IMR-90 (cell line): ENCODE data around the gene PRPS1. TPM values are rescaled to one million over a fixed set of nuclear protein-coding genes. Genes with fewer than 3 reads are reported as not detected.

ENCODE experiments used
- ATAC-seq: fragments of 200-7000 bp; cut with Tn5 transposase; 2 replicates; pipeline ENCODE4 v1.9.1; 2020; ENCODE audit warnings: low read depth, mild to moderate bottlenecking, moderate library complexity
- BruUV-seq: library from RNA; stranded (reverse); fragments of 400-500 nt; replicated peaks from 2 replicates; lab custom pipeline; 2021; lab: Mats Ljungman, UMichigan
- CTCF ChIA-PET: fragments of 300-600 bp; formaldehyde crosslinking; extraction: SDS; loops from one replicate; lab custom pipeline; 2021; ENCODE audit warnings: antibody characterized with exemption; lab: Yijun Ruan, JAX
- POLR2A ChIA-PET: fragments of 300-600 bp; sonication (Branson Sonifier 250); formaldehyde crosslinking; loops from one replicate; lab custom pipeline; 2022; ENCODE audit warnings: antibody characterized with exemption; ENCODE audit not compliant: unreplicated experiment; lab: Charles Lee
- DNase-seq: peaks from one replicate; pipeline ENCODE4 v3.0.0; 2013
- H2AFZ ChIP-seq: replicated peaks from 2 replicates; pipeline ENCODE3; 2013; ENCODE audit warnings: low read length, mild to moderate bottlenecking; ENCODE audit not compliant: poor library complexity
- H2AK5ac ChIP-seq: 2 replicates; pipeline ENCODE4 v1.6.1; 2013; ENCODE audit warnings: low read depth, low read length, inconsistent platforms
- H2AK9ac ChIP-seq: replicated peaks from 2 replicates; pipeline ENCODE3; 2013; ENCODE audit warnings: mild to moderate bottlenecking, low read depth, low read length, moderate library complexity; ENCODE audit not compliant: poor library complexity
- H2BK120ac ChIP-seq: 2 replicates; pipeline ENCODE4 v1.6.1; 2013; ENCODE audit warnings: low read depth, low read length, inconsistent platforms
- H2BK15ac ChIP-seq: 3 replicates; pipeline ENCODE4 v1.6.1; 2013; ENCODE audit warnings: low read depth, low read length, inconsistent platforms
- H2BK20ac ChIP-seq: 2 replicates; pipeline ENCODE4 v1.6.1; 2013; ENCODE audit warnings: low read depth, mild to moderate bottlenecking, inconsistent platforms, low read length, moderate library complexity
- H2BK5ac ChIP-seq: 2 replicates; pipeline ENCODE4 v1.6.1; 2013; ENCODE audit warnings: mild to moderate bottlenecking, low read depth, low read length, inconsistent platforms; ENCODE audit not compliant: poor library complexity, severe bottlenecking
- H3K14ac ChIP-seq: replicated peaks from 2 replicates; pipeline ENCODE4 v1.6.1; 2013; ENCODE audit warnings: low read depth, low read length, inconsistent platforms
- H3K18ac ChIP-seq: 2 replicates; pipeline ENCODE4 v1.6.1; 2013; ENCODE audit warnings: low read depth, low read length, control low read depth
- H3K23ac ChIP-seq: 2 replicates; pipeline ENCODE4 v1.6.1; 2013; ENCODE audit warnings: low read depth, low read length, inconsistent platforms
- H3K27ac ChIP-seq: 2 replicates; pipeline ENCODE4 v1.5.1; 2013; ENCODE audit warnings: mild to moderate bottlenecking, control low read depth, low read length; ENCODE audit not compliant: insufficient read depth
- H3K27me3 ChIP-seq: 2 replicates; pipeline ENCODE4 v1.6.1; 2013; ENCODE audit warnings: low read length; ENCODE audit not compliant: control insufficient read depth, insufficient read depth
- H3K36me3 ChIP-seq: 2 replicates; pipeline ENCODE4 v1.6.1; 2013; ENCODE audit warnings: low read length, mixed read lengths; ENCODE audit not compliant: control insufficient read depth, insufficient read depth
- H3K4ac ChIP-seq: 2 replicates; pipeline ENCODE4 v1.6.1; 2013; ENCODE audit warnings: low read depth, low read length, inconsistent platforms
- H3K4me1 ChIP-seq: 2 replicates; pipeline ENCODE4 v1.6.1; 2013; ENCODE audit warnings: low read length, mixed read lengths; ENCODE audit not compliant: control insufficient read depth, insufficient read depth
- H3K4me2 ChIP-seq: 2 replicates; pipeline ENCODE4 v1.6.1; 2013; ENCODE audit warnings: low read depth, mild to moderate bottlenecking, control low read depth, low read length, moderate library complexity
- H3K4me3 ChIP-seq: 2 replicates; pipeline ENCODE4 v1.5.1; 2013; ENCODE audit warnings: low read depth, mild to moderate bottlenecking, control low read depth, low read length, moderate library complexity; ENCODE audit not compliant: insufficient read depth
- H3K56ac ChIP-seq: 2 replicates; pipeline ENCODE4 v1.6.1; 2013; ENCODE audit warnings: low read length, inconsistent platforms; ENCODE audit not compliant: insufficient read depth; ENCODE audit errors: extremely low read depth
- H3K79me1 ChIP-seq, 2 experiments: 2 replicates each; pipeline ENCODE4 v1.6.1; 2013; ENCODE audit warnings: low read length in 2 of 2, inconsistent platforms in 1 of 2, low read depth in 1 of 2
- H3K9ac ChIP-seq: 2 replicates; pipeline ENCODE4 v1.6.1; 2013; ENCODE audit warnings: low read depth, low read length, control low read depth
- H3K9me1 ChIP-seq: 2 replicates; pipeline ENCODE4 v1.6.1; 2013; ENCODE audit warnings: low read length, inconsistent platforms; ENCODE audit not compliant: insufficient read depth
- H3K9me3 ChIP-seq: 2 replicates; pipeline ENCODE4 v1.6.1; 2013; ENCODE audit warnings: low read length; ENCODE audit not compliant: control insufficient read depth, insufficient read depth
- H4K20me1 ChIP-seq: 2 replicates; pipeline ENCODE4 v1.6.1; 2013; ENCODE audit warnings: low read length, inconsistent platforms; ENCODE audit not compliant: insufficient read depth
- H4K5ac ChIP-seq: 2 replicates; pipeline ENCODE4 v1.6.1; 2013; ENCODE audit warnings: mild to moderate bottlenecking, low read depth, low read length, control low read depth
- H4K8ac ChIP-seq, 2 experiments: 2 replicates each; pipeline ENCODE4 v1.6.1; 2013; ENCODE audit warnings: low read depth in 2 of 2, low read length in 2 of 2, control low read depth in 1 of 2, inconsistent platforms in 1 of 2
- H4K91ac ChIP-seq: 2 replicates; pipeline ENCODE4 v1.6.1; 2013; ENCODE audit warnings: low read depth, low read length, inconsistent platforms; ENCODE audit not compliant: insufficient read depth
- MAFK ChIP-seq: IDR thresholded peaks from 2 replicates; pipeline ENCODE4 v1.6.1; 2012; ENCODE audit warnings: low read depth, low read length, improper control_type of control experiment
- NFE2L2 ChIP-seq: fragments of 150-350 bp; IDR thresholded peaks from 2 replicates; pipeline ENCODE4 v1.6.1; 2016; ENCODE audit warnings: low read depth, mild to moderate bottlenecking, low read length
- WGBS, 2 experiments: methylation state at CpG; one replicate each; pipeline versions ENCODE4 v1.1.5 to v1.1.7; 2013; ENCODE audit warnings: missing lambda C conversion rate in 2 of 2; ENCODE audit not compliant: insufficient read length in 1 of 2; ENCODE audit errors: extremely low coverage in 2 of 2; 5-methylcytosine and 5-hydroxymethylcytosine counted together
- dilution Hi-C: fragments of 300-500 bp; cut with HindIII; formaldehyde crosslinking; loops from one replicate; pipeline ENCODE4 v1.14.3; 2018; ENCODE audit warnings: low sequenced_read_pairs; ENCODE audit not compliant: unreplicated experiment
- in situ Hi-C: fragments of 300-500 bp; cut with MboI; formaldehyde crosslinking; loops from 3 replicates; pipeline ENCODE4 v1.14.3; 2019; ENCODE audit warnings: low sequenced_read_pairs, inconsistent platforms, mixed read lengths
- intact Hi-C: fragments of 100-400 bp; cut with micrococcal nuclease; formaldehyde crosslinking; loops from 2 replicates; pipeline ENCODE4 v1.10.0; 2022
- polyA plus RNA-seq, 3 experiments: library from polyadenylated mRNA; depleted of rRNA; stranded (reverse); fragments of >200 nt; gene quantifications; 2 replicates each; pipeline ENCODE4 v1.2.3, GENCODE V29; 2012; ENCODE audit warnings: low replicate concordance in 1 of 3
- total RNA-seq: library from RNA; depleted of rRNA; stranded (reverse); fragments of >200 nt; gene quantifications from 2 replicates; pipeline ENCODE4 v1.2.3, GENCODE V29; 2012

Gene PRPS1
- total and polyA plus RNA-seq, 2 of the 4 experiments (the other 2 are of a cell fraction) = 118 to 137 TPM

- ChIA-PET POLR2A (no interaction called here), CTCF (interaction anchor here (0.7 to 1.0 kb wide), 2 partner anchors 50 to 88 kb away, joined by 3 read pairs; no protein-coding TSS in a partner anchor)
- WGBS, 2 experiments = no CpG with 5 or more reads among the region's 3 CpGs
- Histone ChIP-seq H3K9me1 (no peaks in the 10 kb centered on the region), H2AK9ac (no peak overlapping the region), H4K8ac (no peak overlapping the region), H4K91ac (no peak overlapping the region), H3K56ac (no peak overlapping the region), H2BK20ac (no peak overlapping the region), H3K14ac (no peak overlapping the region), H2BK120ac (no peak overlapping the region), H3K18ac (no peak overlapping the region), H2AK5ac (no peak overlapping the region), H3K4me1 (no peaks in the 10 kb centered on the region), H3K4me3 (peak overlapping the region; percentile 67; the same call in 1 of the 2 replicates), H3K9ac (peak overlapping the region; percentile 15; the same call in 1 of the 2 replicates), H2AFZ (no peak overlapping the region), H4K20me1 (no peaks in the 10 kb centered on the region; the same call in 1 of the 2 replicates), H3K27me3 (no peaks in the 10 kb centered on the region), H4K5ac (no peak overlapping the region), H3K79me1 (peaks cover 0 to 11% of the 10 kb centered on the region in 2 experiments; a peak in 2 of 4 replicates), H3K27ac (no peak overlapping the region), H3K23ac (no peak overlapping the region), H3K9me3 (no peaks in the 10 kb centered on the region), H2BK5ac (no peak overlapping the region), H3K36me3 (no peaks in the 10 kb centered on the region), H2BK15ac (no peak overlapping the region), H3K4me2 (peak overlapping the region; percentile 84), H3K4ac (no peak overlapping the region)
- dilution Hi-C loops (no loop called here), intact Hi-C loops (no loop called here), in situ Hi-C loops (no loop called here)
- DNase-seq (no peak), ATAC-seq (no peak)
- TF ChIP-seq NFE2L2 (no peak), MAFK (peak; percentile 88)
- BruUV-seq = no TSS peak
Observed at GRCh38 chrX:107630031-107630689, 1.9 kb downstream of the PRPS1 start.
